ENCODE results near the gene LRP1.

DNA sequence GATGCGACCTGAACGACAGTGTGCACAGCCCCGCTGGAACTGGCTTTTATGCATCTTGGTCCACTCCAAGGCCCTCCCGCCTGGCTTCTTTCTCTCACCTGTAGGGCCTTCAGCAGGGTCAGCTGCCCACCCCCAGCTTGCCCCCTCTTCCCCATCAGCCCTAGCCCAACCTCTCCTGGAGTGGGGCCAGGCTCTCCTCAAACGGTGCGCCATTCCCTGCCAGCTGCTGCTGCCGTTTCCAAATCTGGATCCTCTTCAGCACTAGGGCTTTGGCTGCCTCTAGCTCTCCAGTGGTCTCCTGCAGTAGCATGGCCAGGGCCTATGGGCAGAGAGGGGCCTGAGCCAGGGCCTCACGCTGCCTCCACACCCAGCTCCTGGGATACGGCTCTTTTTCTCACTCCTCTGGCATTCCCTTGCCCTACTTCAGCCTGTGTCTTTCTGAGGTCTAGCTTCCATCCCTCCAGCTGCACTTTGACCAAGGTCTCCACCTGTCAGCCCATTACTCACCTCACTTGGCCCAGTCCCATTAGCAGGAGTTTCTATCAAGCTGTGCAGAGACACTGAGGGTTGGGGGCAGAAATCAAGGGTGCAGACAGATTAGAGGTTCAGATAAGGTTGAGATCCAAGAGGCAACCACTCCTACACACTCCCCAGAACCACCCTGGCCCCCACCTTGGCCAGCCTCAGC lies 22.1 kb upstream of the LRP1 start:
- TF ChIP-seq YY1 (IDR thresholded peaks at IDR 0.05; ENCODE audit: insufficient read depth, insufficient read length) (no peak), ZNF274 (IDR thresholded peaks at IDR 0.05; ENCODE audit: low read depth, low read length) (no peak)

Measured in NT2/D1 (cell line).